Astrocyte (in vitro differentiated cells and primary cell): ENCODE data around the gene CCDC57. TPM values are rescaled to one million over a fixed set of nuclear protein-coding genes. Genes with fewer than 3 reads are reported as not detected.

Experiments used
- DNase-seq: peaks from one replicate; pipeline ENCODE4 v3.0.0-alpha.2; 2010; ENCODE audit warnings: low read depth
- FAIRE-seq: peaks from 2 replicates; lab custom pipeline; 2011; peaks lifted over from hg19 to GRCh38; lab: Jason Lieb, UNC
- H2AFZ ChIP-seq: 2 replicates; pipeline ENCODE4 v1.6.0; 2012; ENCODE audit warnings: low read depth, low read length, inconsistent platforms
- H3K27ac ChIP-seq: 2 replicates; pipeline ENCODE4 v1.5.1; 2011; ENCODE audit warnings: low read depth, low read length, inconsistent platforms
- H3K27me3 ChIP-seq: 2 replicates; pipeline ENCODE4 v1.6.0; 2011; ENCODE audit warnings: low read length, inconsistent platforms; ENCODE audit not compliant: insufficient read depth
- H3K36me3 ChIP-seq: 2 replicates; pipeline ENCODE4 v1.5.1; 2011; ENCODE audit warnings: low read length, inconsistent platforms; ENCODE audit not compliant: insufficient read depth
- H3K4me1 ChIP-seq: 2 replicates; pipeline ENCODE4 v1.5.1; 2011; ENCODE audit warnings: low read length, inconsistent platforms; ENCODE audit not compliant: insufficient read depth
- H3K4me2 ChIP-seq: 2 replicates; pipeline ENCODE4 v1.6.0; 2012; ENCODE audit warnings: low read length, inconsistent platforms
- H3K4me3 ChIP-seq: 2 replicates; pipeline ENCODE4 v1.5.1; 2011; ENCODE audit warnings: low read depth, mild to moderate bottlenecking, low read length, inconsistent platforms; ENCODE audit not compliant: insufficient read depth
- H3K79me2 ChIP-seq: 2 replicates; pipeline ENCODE4 v1.6.0; 2012; ENCODE audit warnings: mild to moderate bottlenecking, low read length, inconsistent platforms; ENCODE audit not compliant: insufficient read depth
- H3K9ac ChIP-seq: 2 replicates; pipeline ENCODE4 v1.6.0; 2012; ENCODE audit warnings: mild to moderate bottlenecking, low read length, inconsistent platforms
- H3K9me3 ChIP-seq: 2 replicates; pipeline ENCODE4 v1.5.1; 2012; ENCODE audit warnings: low read depth, mild to moderate bottlenecking, low read length, inconsistent platforms; ENCODE audit not compliant: insufficient read depth
- H4K20me1 ChIP-seq: 2 replicates; pipeline ENCODE4 v1.6.0; 2012; ENCODE audit warnings: low read length, inconsistent platforms; ENCODE audit not compliant: insufficient read depth
- H3K27ac Mint-ChIP-seq: one replicate; pipeline ENCODE4 v1.8.0; 2021; ENCODE audit warnings: mild to moderate bottlenecking, mixed read lengths; ENCODE audit not compliant: unreplicated experiment
- H3K27me3 Mint-ChIP-seq: one replicate; pipeline ENCODE4 v1.8.0; 2021; ENCODE audit warnings: low read depth, mixed read lengths; ENCODE audit not compliant: unreplicated experiment
- H3K36me3 Mint-ChIP-seq: one replicate; pipeline ENCODE4 v1.8.0; 2021; ENCODE audit warnings: low read depth, mixed read lengths; ENCODE audit not compliant: unreplicated experiment
- H3K4me1 Mint-ChIP-seq: one replicate; pipeline ENCODE4 v1.8.0; 2021; ENCODE audit warnings: low read depth, mixed read lengths; ENCODE audit not compliant: unreplicated experiment
- H3K4me3 Mint-ChIP-seq: one replicate; pipeline ENCODE4 v1.8.0; 2021; ENCODE audit warnings: mild to moderate bottlenecking, moderate library complexity, mixed read lengths; ENCODE audit not compliant: unreplicated experiment
- H3K9me3 Mint-ChIP-seq: one replicate; pipeline ENCODE4 v1.8.0; 2021; ENCODE audit warnings: mild to moderate bottlenecking, mixed read lengths; ENCODE audit not compliant: unreplicated experiment
- CTCF ChIP-seq: IDR thresholded peaks from 2 replicates; pipeline ENCODE4 v1.5.1; 2011; ENCODE audit warnings: low read depth, mild to moderate bottlenecking, inconsistent platforms, low read length, moderate library complexity; ENCODE audit not compliant: insufficient read depth
- EZH2 ChIP-seq: IDR thresholded peaks from 2 replicates; pipeline ENCODE4 v1.6.1; 2012; ENCODE audit warnings: mild to moderate bottlenecking, low read length, inconsistent platforms; ENCODE audit not compliant: insufficient read depth
- total RNA-seq: library from RNA; stranded (reverse); gene quantifications from 2 replicates; pipeline ENCODE4 v1.2.1, GENCODE V29; 2021

The CCDC57 gene
- total RNA-seq, 1 donor from 2014 or later = 20.4 TPM

GRCh38 chr17:82083009-82083408 lies 129.6 kb downstream of the CCDC57 start:
- peaks cover 2% of the 10 kb centered on the region for H3K36me3 ChIP-seq
- no peaks in the 10 kb centered on the region for H3K9me3 Mint-ChIP-seq
- H3K4me1 Mint-ChIP-seq = no peaks in the 10 kb centered on the region
- no peak overlapping the region for H3K27ac ChIP-seq
- H3K27me3 ChIP-seq = no peaks in the 10 kb centered on the region
- H3K4me2 ChIP-seq = no peak overlapping the region
- H4K20me1 ChIP-seq = peaks cover 72% of the 10 kb centered on the region
- H3K4me1 ChIP-seq = no peaks in the 10 kb centered on the region
- no peak overlapping the region for H3K4me3 Mint-ChIP-seq
- H3K9me3 ChIP-seq = no peaks in the 10 kb centered on the region
- no peaks in the 10 kb centered on the region for H3K79me2 ChIP-seq
- H3K27me3 Mint-ChIP-seq = no peaks in the 10 kb centered on the region
- H3K4me3 ChIP-seq = no peak overlapping the region
- DNase-seq = no peak
- TF ChIP-seq EZH2 (no peak), CTCF (no peak)
- H3K27ac Mint-ChIP-seq = no peak overlapping the region
- no peak overlapping the region for H3K9ac ChIP-seq
- no peak overlapping the region for H2AFZ ChIP-seq
- peaks cover 2% of the 10 kb centered on the region for H3K36me3 Mint-ChIP-seq
- FAIRE-seq = no peak

GRCh38 chr17:82082456-82082855 lies 130.2 kb downstream of the CCDC57 start:
- TF ChIP-seq EZH2 (no peak), CTCF (no peak)
- no peak overlapping the region for H3K27ac ChIP-seq
- no peak overlapping the region for H3K4me2 ChIP-seq
- no peaks in the 10 kb centered on the region for H3K9me3 ChIP-seq
- no peaks in the 10 kb centered on the region for H3K9me3 Mint-ChIP-seq
- no peak overlapping the region for H3K9ac ChIP-seq
- H3K27ac Mint-ChIP-seq = no peak overlapping the region
- H3K4me1 Mint-ChIP-seq = no peaks in the 10 kb centered on the region
- no peaks in the 10 kb centered on the region for H3K36me3 ChIP-seq
- peaks cover 2% of the 10 kb centered on the region for H3K36me3 Mint-ChIP-seq
- H3K4me3 Mint-ChIP-seq = no peak overlapping the region
- DNase-seq (no peak), FAIRE-seq (no peak)
- peaks cover 73% of the 10 kb centered on the region for H4K20me1 ChIP-seq
- H3K4me1 ChIP-seq = no peaks in the 10 kb centered on the region
- H3K4me3 ChIP-seq = no peak overlapping the region
- H3K27me3 ChIP-seq = no peaks in the 10 kb centered on the region
- H2AFZ ChIP-seq = no peak overlapping the region
- no peaks in the 10 kb centered on the region for H3K27me3 Mint-ChIP-seq
- H3K79me2 ChIP-seq = no peaks in the 10 kb centered on the region

GRCh38 chr17:82081966-82082365 lies 130.7 kb downstream of the CCDC57 start:
- FAIRE-seq = no peak
- Histone ChIP-seq H2AFZ (no peak overlapping the region), H3K36me3 (no peaks in the 10 kb centered on the region), H3K4me2 (no peak overlapping the region), H3K27ac (no peak overlapping the region), H4K20me1 (peaks cover 68% of the 10 kb centered on the region), H3K4me1 (no peaks in the 10 kb centered on the region), H3K9ac (no peak overlapping the region), H3K79me2 (no peaks in the 10 kb centered on the region), H3K4me3 (no peak overlapping the region), H3K27me3 (no peaks in the 10 kb centered on the region), H3K9me3 (no peaks in the 10 kb centered on the region)
- peaks cover 2% of the 10 kb centered on the region for H3K36me3 Mint-ChIP-seq
- no peak for TF ChIP-seq EZH2
- TF ChIP-seq CTCF = no peak
- H3K27me3 Mint-ChIP-seq = no peaks in the 10 kb centered on the region
- no peak overlapping the region for H3K27ac Mint-ChIP-seq
- no peaks in the 10 kb centered on the region for H3K4me1 Mint-ChIP-seq
- DNase-seq = no peak
- H3K4me3 Mint-ChIP-seq = no peak overlapping the region
- no peaks in the 10 kb centered on the region for H3K9me3 Mint-ChIP-seq
